Caco-2 (cell line): ENCODE data around the gene SH3RF1. TPM values are rescaled to one million over a fixed set of nuclear protein-coding genes. Genes with fewer than 3 reads are reported as not detected.

ENCODE experiments used
- BruUV-seq: library from RNA; stranded (reverse); fragments of 400-500 nt; replicated peaks from 2 replicates; lab custom pipeline; 2021; lab: Mats Ljungman, UMichigan
- CTCF ChIA-PET: fragments of 300-600 bp; sonication (Branson Sonifier 250); formaldehyde crosslinking; loops from one replicate; lab custom pipeline; 2022; ENCODE audit warnings: antibody characterized with exemption; lab: Charles Lee
- POLR2A ChIA-PET: fragments of 300-600 bp; sonication (Branson Sonifier 250); formaldehyde crosslinking; loops from one replicate; lab custom pipeline; 2022; ENCODE audit warnings: antibody characterized with exemption; lab: Charles Lee
- DNase-seq, 2 experiments: peaks; one replicate each; pipeline versions ENCODE4 v3.0.0 to v3.0.0-alpha.2; 2020 to 2022
- H3K27me3 ChIP-seq: replicated peaks from 2 replicates; pipeline ENCODE4 v1.6.0; 2011; ENCODE audit warnings: low read length; ENCODE audit not compliant: control insufficient read depth, insufficient read depth
- H3K36me3 ChIP-seq: 2 replicates; pipeline ENCODE4 v1.5.1; 2011; ENCODE audit warnings: low read length; ENCODE audit not compliant: control insufficient read depth, insufficient read depth
- H3K4me1 ChIP-seq: fragments of 250-450 bp; sonication (Bioruptor Pico); 2 replicates; pipeline ENCODE4 v1.5.1; 2020; ENCODE audit warnings: mild to moderate bottlenecking
- H3K4me3 ChIP-seq: 2 replicates; pipeline ENCODE4 v1.5.1; 2011; ENCODE audit warnings: low read depth, mild to moderate bottlenecking, control low read depth, low read length
- H3K9me3 ChIP-seq: fragments of 250-450 bp; sonication (Bioruptor Pico); 2 replicates; pipeline ENCODE4 v1.5.1; 2020; ENCODE audit warnings: mild to moderate bottlenecking, moderate library complexity
- H3K27ac Mint-ChIP-seq: one replicate; pipeline ENCODE4 v1.8.0; 2022; ENCODE audit warnings: mixed read lengths; ENCODE audit not compliant: unreplicated experiment
- H3K27me3 Mint-ChIP-seq: one replicate; pipeline ENCODE4 v1.8.0; 2022; ENCODE audit warnings: mixed read lengths; ENCODE audit not compliant: insufficient read depth, unreplicated experiment
- H3K36me3 Mint-ChIP-seq: one replicate; pipeline ENCODE4 v1.8.0; 2022; ENCODE audit warnings: mild to moderate bottlenecking, mixed read lengths; ENCODE audit not compliant: insufficient read depth, unreplicated experiment
- H3K4me1 Mint-ChIP-seq: one replicate; pipeline ENCODE4 v1.8.0; 2022; ENCODE audit warnings: low read depth, mixed read lengths; ENCODE audit not compliant: unreplicated experiment
- H3K4me3 Mint-ChIP-seq: one replicate; pipeline ENCODE4 v1.8.0; 2022; ENCODE audit warnings: mild to moderate bottlenecking, moderate library complexity, mixed read lengths; ENCODE audit not compliant: unreplicated experiment
- H3K9me3 Mint-ChIP-seq: one replicate; pipeline ENCODE4 v1.8.0; 2022; ENCODE audit warnings: mixed read lengths; ENCODE audit not compliant: unreplicated experiment
- intact Hi-C: fragments of 100-400 bp; cut with micrococcal nuclease; formaldehyde crosslinking; loops from one replicate; pipeline ENCODE4 v1.10.0; 2022; ENCODE audit not compliant: unreplicated experiment
- total RNA-seq: library from RNA; stranded (reverse); gene quantifications from 2 replicates; pipeline ENCODE4 v1.2.3, GENCODE V29; 2022
- TF ChIP-seq, protein P1 (sequence below), 2 experiments: fragments of 200-600 bp in 1 of 2; IDR thresholded peaks; 1 replicate in 1 of 2; 2 replicates in 1 of 2; pipeline versions ENCODE4 v1.5.1 to v1.8.0; 2011 to 2022; ENCODE audit warnings: antibody characterized with exemption in 1 of 2, control low read depth in 1 of 2, inconsistent platforms in 1 of 2, low read depth in 1 of 2, low read length in 1 of 2, mild to moderate bottlenecking in 1 of 2, moderate library complexity in 1 of 2; ENCODE audit not compliant: insufficient read depth in 1 of 2, severe bottlenecking in 1 of 2, unreplicated experiment in 1 of 2

The SH3RF1 gene
- total RNA-seq, 1 experiment from 2014 or later = 25.1 TPM

DNA sequence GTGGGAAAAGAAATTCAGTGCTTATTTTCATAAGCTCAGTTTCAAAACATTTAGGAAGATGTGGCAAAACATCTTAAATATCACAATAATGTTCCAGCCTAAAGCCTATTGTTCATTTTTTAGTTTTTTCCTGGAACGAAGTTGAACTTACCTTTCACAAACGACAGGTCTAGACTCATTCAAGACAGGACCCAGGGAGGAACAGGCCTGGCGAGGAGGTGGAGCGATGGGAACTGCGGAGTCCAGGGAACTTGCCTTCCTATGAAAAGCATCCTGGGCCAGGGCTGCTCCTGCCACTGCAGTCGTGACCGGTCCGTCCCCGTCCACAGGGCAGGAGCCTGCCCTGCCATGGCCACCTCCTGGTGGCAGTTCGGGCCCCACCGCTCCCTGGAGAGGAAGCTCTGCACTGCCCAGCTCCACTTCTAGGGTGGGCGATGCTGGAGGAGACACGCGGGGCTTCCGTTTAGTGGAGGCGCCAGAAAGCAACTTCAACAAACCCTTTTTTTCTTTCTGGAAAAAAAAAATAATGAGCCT, 164.0 kb downstream of the SH3RF1 start:
- TF ChIP-seq, protein P1, sequence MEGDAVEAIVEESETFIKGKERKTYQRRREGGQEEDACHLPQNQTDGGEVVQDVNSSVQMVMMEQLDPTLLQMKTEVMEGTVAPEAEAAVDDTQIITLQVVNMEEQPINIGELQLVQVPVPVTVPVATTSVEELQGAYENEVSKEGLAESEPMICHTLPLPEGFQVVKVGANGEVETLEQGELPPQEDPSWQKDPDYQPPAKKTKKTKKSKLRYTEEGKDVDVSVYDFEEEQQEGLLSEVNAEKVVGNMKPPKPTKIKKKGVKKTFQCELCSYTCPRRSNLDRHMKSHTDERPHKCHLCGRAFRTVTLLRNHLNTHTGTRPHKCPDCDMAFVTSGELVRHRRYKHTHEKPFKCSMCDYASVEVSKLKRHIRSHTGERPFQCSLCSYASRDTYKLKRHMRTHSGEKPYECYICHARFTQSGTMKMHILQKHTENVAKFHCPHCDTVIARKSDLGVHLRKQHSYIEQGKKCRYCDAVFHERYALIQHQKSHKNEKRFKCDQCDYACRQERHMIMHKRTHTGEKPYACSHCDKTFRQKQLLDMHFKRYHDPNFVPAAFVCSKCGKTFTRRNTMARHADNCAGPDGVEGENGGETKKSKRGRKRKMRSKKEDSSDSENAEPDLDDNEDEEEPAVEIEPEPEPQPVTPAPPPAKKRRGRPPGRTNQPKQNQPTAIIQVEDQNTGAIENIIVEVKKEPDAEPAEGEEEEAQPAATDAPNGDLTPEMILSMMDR (IDR thresholded peaks at IDR 0.05; ENCODE audit: insufficient read depth in 1 of 2, low read depth in 1 of 2, low read length in 1 of 2, severe bottlenecking in 1 of 2, unreplicated experiment in 1 of 2) = no peak
- H3K36me3 ChIP-seq = no peaks in the 10 kb centered on the region
- intact Hi-C loops = no loop called here
- Mint-ChIP-seq H3K27me3 (no peaks in the 10 kb centered on the region), H3K9me3 (no peaks in the 10 kb centered on the region), H3K27ac (no peak overlapping the region), H3K4me3 (no peak overlapping the region), H3K4me1 (peaks cover 6% of the 10 kb centered on the region), H3K36me3 (peaks cover 72% of the 10 kb centered on the region)
- H3K9me3 ChIP-seq = no peaks in the 10 kb centered on the region
- H3K4me3 ChIP-seq = no peak overlapping the region
- H3K4me1 ChIP-seq = no peaks in the 10 kb centered on the region
- no peaks in the 10 kb centered on the region for H3K27me3 ChIP-seq
- BruUV-seq = no TSS peak
- DNase-seq = no peak
- ChIA-PET POLR2A (no interaction called here), CTCF (no interaction called here)

DNA sequence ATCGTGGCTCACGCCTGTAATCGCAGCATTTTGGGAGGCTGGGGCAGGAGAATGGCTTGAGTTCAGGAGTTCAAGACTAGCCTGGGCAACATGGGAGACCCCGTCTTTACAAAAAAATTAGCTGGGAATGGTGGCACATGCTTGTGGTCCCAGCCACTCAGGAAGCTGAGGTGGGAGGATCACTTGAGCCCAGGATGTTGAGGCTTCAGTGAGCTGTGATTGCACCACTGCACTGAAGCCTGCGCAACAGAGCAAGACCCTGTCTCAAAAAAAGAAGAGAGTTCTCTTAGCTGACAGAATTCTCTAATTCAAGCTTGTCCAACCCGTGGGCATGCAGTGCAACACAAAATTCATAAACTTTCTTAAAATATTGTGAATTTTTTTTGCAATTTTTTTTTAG, 165.1 kb downstream of the SH3RF1 start:
- ChIA-PET POLR2A (no interaction called here), CTCF (no interaction called here)
- Mint-ChIP-seq H3K36me3 (peaks cover 77% of the 10 kb centered on the region), H3K4me1 (peaks cover 15% of the 10 kb centered on the region), H3K27ac (no peak overlapping the region), H3K4me3 (no peak overlapping the region), H3K27me3 (no peaks in the 10 kb centered on the region), H3K9me3 (no peaks in the 10 kb centered on the region)
- no peaks in the 10 kb centered on the region for H3K4me1 ChIP-seq
- no peaks in the 10 kb centered on the region for H3K9me3 ChIP-seq
- H3K27me3 ChIP-seq = no peaks in the 10 kb centered on the region
- DNase-seq = no peak
- TF ChIP-seq, protein P1 (IDR thresholded peaks at IDR 0.05; ENCODE audit: insufficient read depth in 1 of 2, low read depth in 1 of 2, low read length in 1 of 2, severe bottlenecking in 1 of 2, unreplicated experiment in 1 of 2) = no peak
- H3K4me3 ChIP-seq = no peak overlapping the region
- BruUV-seq = no TSS peak
- no peaks in the 10 kb centered on the region for H3K36me3 ChIP-seq
- intact Hi-C loops = no loop called here

DNA sequence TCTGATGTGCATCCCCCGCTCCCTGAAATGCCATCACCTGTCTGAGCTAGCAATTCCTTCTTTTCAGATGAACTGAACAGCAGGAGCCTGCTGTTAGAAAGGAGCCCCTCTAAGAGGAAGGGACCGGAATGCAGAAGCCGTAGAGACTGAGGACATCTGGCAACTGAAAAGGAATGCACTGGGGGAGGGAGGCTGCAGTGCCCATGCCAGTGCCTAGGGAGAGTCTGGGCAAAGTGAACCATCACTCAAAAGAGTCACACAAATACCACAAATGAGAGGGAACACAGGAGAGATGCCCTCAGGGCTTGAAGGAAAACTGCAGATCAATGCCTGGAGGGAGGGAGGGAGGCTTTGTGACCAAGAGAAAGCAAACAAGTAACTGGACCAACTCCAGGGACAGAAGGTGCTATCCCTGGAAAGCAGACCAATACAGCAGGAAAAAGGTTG, 166.8 kb downstream of the SH3RF1 start:
- Mint-ChIP-seq H3K9me3 (no peaks in the 10 kb centered on the region), H3K4me1 (peaks cover 22% of the 10 kb centered on the region), H3K27me3 (no peaks in the 10 kb centered on the region), H3K27ac (peak overlapping the region; percentile 59), H3K4me3 (no peak overlapping the region), H3K36me3 (peaks cover 77% of the 10 kb centered on the region)
- TF ChIP-seq, protein P1 (IDR thresholded peaks at IDR 0.05; ENCODE audit: insufficient read depth in 1 of 2, low read depth in 1 of 2, low read length in 1 of 2, severe bottlenecking in 1 of 2, unreplicated experiment in 1 of 2) = no peak
- POLR2A ChIA-PET = no interaction called here
- CTCF ChIA-PET = no interaction called here
- Histone ChIP-seq H3K4me3 (no peak overlapping the region), H3K9me3 (no peaks in the 10 kb centered on the region), H3K4me1 (no peaks in the 10 kb centered on the region), H3K36me3 (no peaks in the 10 kb centered on the region), H3K27me3 (no peaks in the 10 kb centered on the region)
- no peak for DNase-seq
- no TSS peak for BruUV-seq
- intact Hi-C loops = no loop called here
